ENCODE measurements around the gene ZFAND3.

ZFAND3 gene

GRCh38 chr6:37938909-37939308, 119.4 kb downstream of the ZFAND3 start:
- TF ChIP-seq CTCF (conservative IDR thresholded peaks at IDR 0.05; ENCODE audit: low read length) = no peak
- peak; percentile 46 for DNase-seq (ENCODE audit: low read depth)
- no peak overlapping the region for H3K4me3 ChIP-seq (ENCODE audit: low read length)

DNA sequence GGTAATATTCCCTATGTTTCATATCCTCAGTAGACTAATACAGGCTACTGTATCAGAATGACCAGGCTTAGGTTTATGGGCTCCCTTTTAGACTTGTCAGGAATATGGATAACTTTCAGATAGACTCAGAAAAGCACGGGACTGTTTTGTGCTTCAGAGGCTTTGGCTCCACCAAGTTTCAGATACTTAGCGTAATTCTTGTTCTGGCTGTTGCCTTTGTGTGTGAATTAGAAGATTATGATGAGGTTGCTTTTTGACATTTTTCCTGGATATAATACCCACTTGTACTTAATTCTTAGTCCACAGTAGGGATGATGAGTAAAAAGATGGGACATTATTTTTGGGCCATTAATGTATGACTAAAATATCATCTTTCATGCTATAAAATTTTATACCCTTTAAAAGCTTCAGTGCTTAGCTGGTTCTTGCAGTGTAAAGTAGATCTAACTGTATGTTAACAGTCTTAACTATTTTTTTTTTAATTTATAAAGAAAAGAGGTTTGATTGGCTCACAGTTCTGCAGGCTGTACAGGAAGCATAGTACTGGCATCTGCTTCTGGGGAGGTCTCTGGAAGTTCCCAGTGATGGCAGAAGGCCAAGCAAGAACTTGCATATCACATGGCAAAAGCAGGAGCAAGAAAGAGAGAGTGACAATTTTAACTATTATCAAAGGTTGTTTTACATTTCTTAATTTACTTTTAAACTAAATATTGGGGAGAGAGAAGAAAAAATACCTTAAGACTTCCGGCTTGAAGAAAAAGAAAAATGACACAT, 120.7 kb downstream of the ZFAND3 start:
- H3K4me3 ChIP-seq (ENCODE audit: low read length) = no peak overlapping the region
- no peak for TF ChIP-seq CTCF (conservative IDR thresholded peaks at IDR 0.05; ENCODE audit: low read length)
- peak; percentile 43 for DNase-seq (ENCODE audit: low read depth)

GRCh38 chr6:37941871-37942270, 122.3 kb downstream of the ZFAND3 start:
- no peak for DNase-seq (ENCODE audit: low read depth)
- no peak overlapping the region for H3K4me3 ChIP-seq (ENCODE audit: low read length)
- TF ChIP-seq CTCF (conservative IDR thresholded peaks at IDR 0.05; ENCODE audit: low read length) = no peak

GRCh38 chr6:37942606-37943376, 123.3 kb downstream of the ZFAND3 start:
- H3K4me3 ChIP-seq (ENCODE audit: low read length) = no peak overlapping the region
- DNase-seq (ENCODE audit: low read depth) = no peak
- no peak for TF ChIP-seq CTCF (conservative IDR thresholded peaks at IDR 0.05; ENCODE audit: low read length)

DNA sequence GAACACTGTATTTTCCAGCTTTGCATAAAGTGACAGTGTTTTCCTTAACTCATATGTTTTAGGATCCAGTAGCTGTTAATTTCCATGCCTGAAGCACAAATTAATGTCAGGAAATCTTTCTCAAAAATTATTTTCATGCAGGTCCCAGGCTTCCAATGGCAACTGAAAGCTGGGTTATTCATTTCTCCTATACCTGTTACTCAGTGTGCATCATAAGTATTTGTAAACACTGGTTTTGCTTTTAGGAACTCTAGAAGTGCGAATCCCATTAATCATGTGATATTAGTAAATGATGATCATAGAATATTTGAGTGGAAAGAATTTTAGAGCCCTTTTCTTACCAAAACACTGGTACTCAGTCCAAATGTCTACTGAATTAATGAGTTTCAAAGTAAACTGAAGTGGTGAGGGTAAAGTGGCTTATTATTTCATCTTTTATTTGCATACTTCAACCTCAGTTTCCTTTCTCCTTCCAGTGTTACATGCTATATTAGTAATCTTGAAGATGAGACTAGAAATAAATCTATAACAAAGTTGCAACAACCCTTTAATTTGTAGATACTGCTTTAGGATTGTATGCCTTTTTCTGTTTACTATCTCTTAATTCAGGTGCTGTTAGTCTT, 124.0 kb downstream of the ZFAND3 start:
- DNase-seq (ENCODE audit: low read depth) = no peak
- TF ChIP-seq CTCF (conservative IDR thresholded peaks at IDR 0.05; ENCODE audit: low read length) = no peak
- H3K4me3 ChIP-seq (ENCODE audit: low read length) = no peak overlapping the region

- no peak for TF ChIP-seq CTCF (conservative IDR thresholded peaks at IDR 0.05; ENCODE audit: low read length)
- DNase-seq (ENCODE audit: low read depth) = no peak
- no peak overlapping the region for H3K4me3 ChIP-seq (ENCODE audit: low read length)
Observed at GRCh38 chr6:37946057-37946456, 126.5 kb downstream of the ZFAND3 start.
